PC-3 (cell line): Measurements from ENCODE around the gene P2RX4.

Source experiments
- CTCF ChIP-seq: fragments of 300-600 bp; sonication (generic); conservative IDR thresholded peaks from 2 replicates; pipeline ENCODE4 v1.5.1; 2017; ENCODE audit warnings: antibody characterized with exemption, low read depth, mild to moderate bottlenecking, low read length
- EZH2 ChIP-seq: fragments of 300-600 bp; sonication (generic); IDR thresholded peaks from one replicate; pipeline ENCODE4 v1.6.1; 2017; ENCODE audit warnings: antibody characterized with exemption, mild to moderate bottlenecking, low read length; ENCODE audit not compliant: unreplicated experiment
- EZH2phosphoT487 ChIP-seq: fragments of 300-600 bp; sonication (generic); IDR thresholded peaks from 2 replicates; pipeline ENCODE4 v1.6.1; 2018; ENCODE audit warnings: mild to moderate bottlenecking, antibody characterized with exemption, low read length, borderline replicate concordance

GRCh38 chr12:121209221-121209620 lies 708 bp upstream of the P2RX4 start:
- TF ChIP-seq CTCF (no peak), EZH2 (no peak), EZH2phosphoT487 (no peak)
